GM21717 (cell line): ENCODE data around the gene PRSS8.
A peak's percentile ranks its signal among the peaks of the same experiment; 100 is the strongest.
"Not testable (repeated sequence)": the region's sequence is repeated elsewhere in the genome, so short reads cannot be mapped to it uniquely, and the experiment has no call there.

Experiments
- ATAC-seq: cut with Tn5 transposase; IDR thresholded peaks from one replicate; pipeline ENCODE4 v1.9.1; 2021; ENCODE audit warnings: mild to moderate bottlenecking, moderate library complexity; ENCODE audit not compliant: unreplicated experiment

PRSS8 gene

DNA sequence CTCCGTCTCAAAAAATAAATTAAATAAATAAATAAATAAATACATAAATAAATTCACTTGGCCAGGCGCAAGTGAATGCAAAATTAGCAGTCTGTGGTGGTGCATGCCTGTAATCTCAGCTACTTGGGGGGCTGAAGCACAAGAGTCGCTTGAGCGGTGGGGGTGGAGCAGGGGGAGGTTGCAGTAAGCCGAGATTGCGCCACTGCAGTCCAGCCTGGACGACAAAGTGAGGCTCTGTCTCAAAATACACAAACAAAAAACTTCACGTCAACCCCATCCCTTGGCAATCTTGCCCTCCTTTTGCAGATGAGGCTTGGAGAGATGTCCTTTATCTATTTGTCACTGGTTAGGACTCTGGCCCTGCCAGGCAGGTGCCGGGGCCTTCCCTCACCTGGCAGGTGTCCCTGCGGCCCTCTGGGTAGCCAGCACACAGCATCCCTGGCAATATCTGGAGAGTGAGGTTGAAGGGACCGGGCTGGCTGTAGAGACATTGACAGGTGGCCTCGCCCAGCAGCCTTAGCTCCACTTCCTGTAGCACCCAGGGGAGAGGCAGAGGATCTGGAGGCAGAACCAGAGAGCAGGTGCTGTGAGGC lies 10.0 kb upstream of the PRSS8 start:
- no peak for ATAC-seq

DNA sequence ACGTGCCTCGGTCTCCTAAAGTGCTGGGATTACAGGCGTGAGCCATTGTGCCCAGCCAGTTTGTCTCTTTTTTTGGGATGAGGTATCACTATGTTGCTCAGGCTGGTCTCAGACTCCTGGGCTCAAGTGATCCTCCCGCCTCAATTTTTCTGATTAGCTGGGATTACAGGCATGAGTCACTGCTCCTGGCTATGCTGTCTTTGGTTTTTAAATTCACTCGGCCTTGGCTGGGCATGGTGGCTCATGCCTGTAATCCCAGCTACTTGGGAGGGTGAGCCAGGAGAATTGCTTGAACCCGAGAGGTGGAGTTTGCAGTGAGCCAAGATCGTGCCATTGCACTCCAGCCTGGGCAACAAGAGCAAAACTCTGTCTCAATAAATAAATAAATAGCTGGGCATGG lies 8.9 kb upstream of the PRSS8 start:
- ATAC-seq: not testable (repeated sequence)

DNA sequence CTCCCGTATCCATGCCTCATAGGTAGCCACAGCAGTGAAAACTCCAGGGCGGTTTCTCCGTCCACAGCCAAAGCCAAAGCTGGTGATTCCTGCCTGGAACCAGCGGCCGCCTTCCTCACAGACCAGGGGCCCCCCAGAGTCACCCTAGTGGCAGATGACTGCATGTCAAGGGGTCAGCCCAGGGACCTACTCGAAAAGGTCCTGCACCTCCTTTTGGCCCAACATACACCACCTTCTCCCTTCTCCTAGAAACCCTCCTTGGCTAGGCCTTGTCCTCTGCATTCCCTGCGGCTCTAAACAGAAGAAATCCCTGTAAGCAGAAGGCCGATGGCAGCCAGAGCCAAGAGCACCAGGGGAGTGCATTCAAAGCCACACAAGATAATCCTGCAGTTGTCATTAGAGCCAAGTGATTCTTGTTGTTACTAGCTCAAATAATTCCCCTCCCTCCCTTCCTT lies 8.2 kb upstream of the PRSS8 start:
- ATAC-seq: no peak

DNA sequence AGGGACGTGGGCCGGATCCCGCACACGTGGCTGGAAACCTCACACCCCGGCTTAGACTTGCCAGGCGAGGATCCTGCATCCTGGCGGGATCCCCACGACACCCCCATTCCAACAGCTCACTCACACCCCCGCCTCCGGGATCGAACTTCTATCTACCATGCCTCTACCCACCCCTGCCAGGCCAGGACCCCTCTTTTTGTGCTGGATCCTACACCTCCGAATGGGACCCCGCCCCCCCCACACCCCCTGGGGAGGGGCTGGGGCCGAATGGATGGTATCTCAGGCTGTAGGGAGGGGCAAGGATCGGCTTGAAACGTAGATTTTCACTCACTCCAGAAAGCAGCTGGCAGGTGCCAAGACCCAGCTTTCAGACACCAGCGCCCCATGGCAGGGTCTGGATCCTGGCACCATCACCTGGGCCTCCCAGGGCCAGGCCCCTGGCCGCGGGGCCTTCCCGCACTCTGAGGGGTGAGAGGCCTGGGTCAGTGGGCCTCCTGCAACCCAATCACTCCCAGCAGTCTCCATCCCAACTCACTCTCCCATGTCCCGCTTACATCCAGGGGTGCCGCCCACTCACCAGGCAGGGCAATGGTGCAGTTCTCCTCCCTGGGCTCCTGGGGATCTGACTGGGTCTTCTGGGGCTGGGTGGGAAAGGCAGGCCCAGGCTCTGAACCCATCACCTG lies 7.6 kb upstream of the PRSS8 start:
- ATAC-seq: no peak

DNA sequence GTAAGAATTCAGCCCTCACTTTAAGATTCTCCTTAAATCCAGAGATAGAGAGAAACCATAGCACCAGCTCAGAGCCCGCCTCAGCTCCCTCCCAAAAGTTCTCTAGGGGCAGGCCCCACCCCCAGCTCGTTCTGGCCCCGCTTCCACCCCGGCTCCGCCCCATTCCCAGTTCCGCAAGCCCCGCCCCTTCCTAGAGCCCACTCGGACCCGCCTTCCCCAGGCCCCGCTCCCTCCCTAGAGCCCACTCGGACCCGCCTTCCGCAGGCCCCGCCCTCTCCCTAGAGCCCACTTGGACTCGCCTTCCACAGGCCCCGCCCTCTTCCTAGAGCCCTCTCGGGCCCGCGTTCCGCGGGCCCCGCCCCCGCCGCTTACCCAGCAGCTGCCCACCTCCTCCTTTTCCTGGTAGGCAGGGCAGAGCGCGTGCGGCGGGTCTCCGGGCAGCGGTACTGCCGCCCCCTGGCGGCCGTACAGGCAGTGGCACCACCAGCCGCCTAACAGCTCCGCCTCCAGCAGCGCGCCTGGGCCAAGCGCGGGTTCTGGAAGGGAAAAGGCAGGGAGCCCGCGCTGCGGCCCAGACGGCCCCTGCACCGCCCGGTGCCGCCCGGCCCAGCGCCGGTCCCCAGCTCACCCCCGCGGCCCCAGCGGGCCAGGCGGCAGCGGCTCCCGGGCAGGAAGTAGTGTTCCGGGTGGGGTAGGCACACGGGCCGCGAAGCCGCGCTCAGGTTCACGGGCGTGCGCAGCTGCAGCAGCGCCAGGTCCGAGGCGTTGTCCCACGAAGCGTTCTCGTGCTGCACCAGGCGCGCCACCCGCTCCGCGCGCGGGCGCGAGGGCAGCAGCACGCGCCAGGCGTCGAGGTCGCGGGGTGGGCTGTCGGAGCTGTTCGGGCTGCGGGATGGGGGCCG lies 6.8 kb upstream of the PRSS8 start:
- peak; percentile 81 for ATAC-seq

DNA sequence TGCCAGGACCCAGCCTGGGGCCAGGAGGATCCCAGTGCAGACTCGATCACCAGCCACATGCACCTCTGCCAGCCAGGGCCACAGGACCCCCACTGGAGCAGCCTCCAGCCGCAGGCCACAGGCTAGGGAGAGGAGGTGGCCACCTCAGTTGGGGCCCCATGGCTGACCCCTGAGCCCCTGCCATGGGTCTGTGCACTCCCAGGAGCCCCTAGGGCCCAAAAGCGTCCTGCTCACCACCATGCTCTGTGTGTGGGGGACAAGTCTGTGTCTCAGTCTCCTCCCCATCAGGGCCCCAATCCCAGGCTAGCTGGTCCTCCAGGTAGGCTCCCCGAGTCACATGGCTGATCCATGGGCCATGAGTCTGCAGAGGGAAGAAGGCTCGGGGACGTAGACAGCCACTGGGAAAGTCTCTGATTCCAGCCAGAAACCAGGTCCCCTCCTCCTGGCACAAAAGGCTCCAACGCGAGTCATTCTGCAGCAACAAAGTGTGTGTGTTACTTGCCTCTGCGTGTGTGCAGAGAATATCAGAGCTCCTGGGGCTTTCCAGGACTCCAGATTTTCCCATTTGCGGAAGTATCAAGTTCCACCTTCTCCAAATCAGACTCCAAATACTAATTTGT lies 6.1 kb upstream of the PRSS8 start:
- no peak for ATAC-seq

DNA sequence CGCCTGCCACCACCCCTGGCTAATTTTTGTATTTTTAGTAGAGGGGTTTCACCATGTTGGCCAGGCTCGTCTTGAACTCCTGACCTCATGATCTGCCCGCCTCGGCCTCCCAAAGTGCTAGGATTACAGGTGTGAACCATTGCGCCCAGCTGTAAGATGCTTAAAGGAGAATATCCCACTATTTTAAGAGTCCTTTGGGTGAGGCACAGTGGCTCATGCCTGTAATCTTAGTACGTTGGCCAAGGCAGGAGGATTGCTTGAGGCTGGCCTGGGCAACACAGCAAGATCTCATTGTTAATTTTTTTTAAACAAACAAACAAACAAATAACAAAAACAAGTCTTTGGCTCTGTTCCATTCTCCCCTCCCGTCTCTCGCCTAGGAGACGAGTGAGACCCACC lies 5.5 kb upstream of the PRSS8 start:
- not testable (repeated sequence) for ATAC-seq

DNA sequence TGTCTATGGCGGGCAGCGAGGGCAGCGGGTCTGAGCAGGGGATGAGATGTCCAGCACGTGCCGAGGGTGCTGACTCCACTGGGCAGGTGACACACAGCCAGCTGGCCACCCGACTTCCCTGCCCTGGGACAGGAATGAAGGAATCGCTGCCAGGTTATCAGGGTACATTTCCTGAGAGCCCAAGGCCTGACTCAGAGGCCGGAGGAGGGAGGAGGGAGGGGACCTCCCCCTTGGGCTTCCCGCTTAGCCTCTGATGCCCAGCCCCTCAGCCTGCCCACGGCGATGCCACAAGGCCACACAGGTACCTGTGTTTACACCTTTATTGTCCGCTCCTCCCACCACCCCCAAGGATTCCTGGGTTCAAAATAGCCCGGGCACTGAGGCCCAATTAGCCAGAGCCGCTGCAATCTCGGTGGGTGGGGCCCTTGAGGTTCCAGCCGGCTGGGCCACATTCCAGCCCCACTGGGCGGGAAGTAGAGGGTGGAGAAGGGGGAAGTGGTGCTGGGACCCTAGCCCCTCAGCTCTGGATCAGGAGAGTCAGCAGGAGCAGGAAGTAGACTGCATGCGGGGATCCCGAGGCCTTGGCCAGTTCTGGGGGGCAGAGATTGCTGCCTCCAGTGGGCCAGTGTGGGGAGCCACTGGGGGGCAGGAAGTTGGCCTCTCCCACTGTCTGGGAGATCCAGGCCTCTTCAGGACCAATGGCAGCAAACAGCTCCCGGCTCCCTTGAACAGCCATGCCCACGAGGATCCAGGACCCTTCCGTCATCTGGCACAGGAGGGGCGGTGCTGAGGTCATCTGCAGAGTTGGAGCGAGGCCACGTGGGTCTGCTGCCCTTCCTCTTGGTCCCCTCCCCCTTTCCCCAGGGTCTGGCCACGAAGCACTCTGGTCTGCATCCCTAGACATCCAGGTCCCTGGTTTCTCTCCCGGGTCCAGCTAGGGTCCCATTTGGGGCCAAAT lies 3.4 kb upstream of the PRSS8 start:
- ATAC-seq: no peak

DNA sequence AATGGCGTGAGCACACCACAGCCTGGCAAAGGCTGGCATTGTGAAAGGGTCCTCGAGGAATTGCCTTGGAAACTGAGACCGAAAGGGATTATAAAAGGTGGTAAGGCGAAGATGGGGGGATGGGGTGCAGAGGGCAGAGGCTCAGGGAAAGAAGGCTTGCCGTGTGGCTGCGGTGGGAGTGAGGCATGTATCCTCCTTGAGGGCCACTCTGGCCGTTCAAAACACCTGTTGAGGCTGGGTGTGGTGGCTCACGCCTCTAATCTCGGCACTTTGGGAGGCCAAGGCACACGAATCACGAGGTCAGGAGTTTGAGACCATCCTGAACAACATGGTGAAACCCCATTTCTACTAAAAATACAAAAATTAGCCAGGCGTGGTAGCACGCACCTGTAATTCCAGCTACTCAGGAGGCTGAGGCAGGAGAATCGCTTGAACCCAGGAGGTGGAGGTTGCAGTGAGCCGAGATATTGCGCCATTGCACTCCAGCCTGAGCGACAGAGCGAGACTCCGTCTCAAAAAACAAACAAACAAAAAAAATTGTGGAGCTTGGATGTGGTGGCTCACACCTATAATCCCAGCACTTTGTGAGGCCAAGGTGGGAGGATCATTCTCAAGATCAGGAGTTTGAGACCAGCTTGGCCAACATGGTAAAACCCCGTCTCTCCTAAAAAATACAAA lies 1.4 kb upstream of the PRSS8 start:
- ATAC-seq: not testable (repeated sequence)

DNA sequence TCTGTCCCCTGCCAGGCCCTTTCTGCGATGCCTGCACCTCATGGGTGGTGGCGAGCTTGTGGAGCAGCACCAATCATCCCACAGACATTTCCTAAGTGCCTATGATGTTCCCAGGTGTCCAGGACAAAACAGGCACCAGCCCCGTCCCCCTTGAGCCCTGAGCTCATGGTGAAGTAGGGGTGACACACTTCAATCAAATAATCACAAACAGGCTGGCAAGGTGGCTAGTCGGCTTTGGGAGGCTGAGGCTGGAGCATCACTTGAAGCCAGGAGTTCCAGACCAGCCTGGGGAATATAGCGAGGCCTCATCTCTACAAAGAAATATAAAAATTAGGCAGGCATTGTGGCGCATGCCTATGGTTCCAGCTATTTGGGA lies 748 bp upstream of the PRSS8 start:
- ATAC-seq: no peak

DNA sequence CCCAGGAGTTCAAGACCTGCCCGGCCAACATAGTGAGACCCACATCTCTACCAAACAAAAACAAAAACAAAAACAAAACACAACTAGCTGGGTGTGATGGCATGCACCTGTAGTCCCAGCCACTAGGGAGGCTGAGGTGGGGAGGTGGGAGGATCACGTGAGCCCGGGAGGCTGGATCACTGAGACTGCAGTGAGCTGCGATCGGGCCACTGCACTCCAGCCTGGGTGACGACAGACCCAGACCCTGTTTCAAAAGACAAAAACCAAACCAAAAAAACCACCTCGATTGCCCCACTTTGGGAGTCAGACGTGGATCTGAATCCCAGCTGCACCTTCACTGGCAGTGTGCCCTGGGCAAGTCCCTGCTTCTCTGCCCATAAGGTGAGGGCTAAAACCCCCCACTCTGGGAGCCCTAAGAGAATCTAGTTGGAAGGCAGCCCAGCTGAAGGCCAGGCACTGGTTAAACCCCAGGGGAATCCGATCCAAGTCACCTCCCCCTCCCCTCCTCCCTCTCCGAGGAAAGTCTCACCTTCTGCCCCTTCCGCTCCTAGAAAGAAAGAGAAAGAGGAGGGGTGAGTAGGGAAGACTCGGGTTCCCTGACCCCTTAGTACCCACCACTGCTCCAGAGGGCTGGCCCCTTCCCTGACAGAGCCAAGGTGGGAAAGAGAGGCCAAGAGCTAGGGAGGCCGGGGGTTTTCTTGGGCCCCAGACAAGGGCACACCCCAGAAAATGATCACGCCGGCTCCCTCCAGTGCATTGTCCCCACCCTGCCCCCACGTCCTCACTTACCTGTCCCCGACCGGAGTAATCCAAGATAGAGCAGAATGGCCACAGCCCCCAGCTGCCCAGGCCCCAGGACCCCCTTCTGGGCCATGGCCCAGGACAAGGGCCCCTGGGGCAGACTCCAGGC lies 647 bp downstream of the PRSS8 start:
- no peak for ATAC-seq

DNA sequence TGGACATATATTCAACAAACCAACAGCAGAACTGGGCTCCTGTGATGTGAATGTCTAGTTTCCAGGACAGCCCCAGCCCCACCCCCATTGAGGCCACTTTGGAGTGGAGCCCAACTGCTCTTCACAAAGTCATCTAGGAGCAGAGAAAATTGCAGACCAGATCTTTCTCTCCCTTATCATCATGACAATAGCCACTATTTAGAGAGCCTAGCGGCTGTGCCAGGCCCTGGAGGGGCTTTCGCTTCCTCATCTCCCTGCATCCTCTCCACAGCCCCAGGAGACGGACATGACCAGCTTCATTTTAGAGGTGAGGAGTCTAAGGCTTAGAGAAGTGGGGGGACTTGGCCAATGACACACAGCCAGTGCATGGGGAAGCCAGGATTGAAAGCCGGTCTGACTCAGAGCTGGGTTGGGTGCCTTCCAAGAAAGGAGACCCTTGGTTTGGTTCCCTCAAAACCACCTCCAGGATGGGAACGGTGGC lies 1.4 kb downstream of the PRSS8 start:
- no peak for ATAC-seq

DNA sequence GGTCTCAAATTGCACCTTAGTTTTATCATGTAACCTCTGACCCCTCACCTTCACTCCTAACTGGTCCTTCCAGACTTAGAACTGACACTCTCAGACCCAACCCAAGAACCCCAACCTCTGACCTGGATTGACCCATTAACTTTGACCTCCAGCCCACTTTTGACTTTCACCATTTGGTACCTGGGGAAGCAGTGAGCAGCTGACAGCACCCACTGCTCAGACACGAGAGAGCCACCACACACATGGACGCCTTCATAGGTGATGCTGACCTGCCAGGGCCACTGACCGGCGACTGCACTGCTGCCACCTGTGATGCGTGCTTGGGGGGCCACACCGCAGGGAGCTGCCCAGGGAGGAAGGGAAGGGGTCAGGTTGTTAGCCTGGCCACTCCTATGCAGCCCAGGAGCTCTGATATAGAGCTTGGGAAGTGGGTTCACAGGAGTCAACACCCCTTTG lies 2.5 kb downstream of the PRSS8 start:
- ATAC-seq: no peak

DNA sequence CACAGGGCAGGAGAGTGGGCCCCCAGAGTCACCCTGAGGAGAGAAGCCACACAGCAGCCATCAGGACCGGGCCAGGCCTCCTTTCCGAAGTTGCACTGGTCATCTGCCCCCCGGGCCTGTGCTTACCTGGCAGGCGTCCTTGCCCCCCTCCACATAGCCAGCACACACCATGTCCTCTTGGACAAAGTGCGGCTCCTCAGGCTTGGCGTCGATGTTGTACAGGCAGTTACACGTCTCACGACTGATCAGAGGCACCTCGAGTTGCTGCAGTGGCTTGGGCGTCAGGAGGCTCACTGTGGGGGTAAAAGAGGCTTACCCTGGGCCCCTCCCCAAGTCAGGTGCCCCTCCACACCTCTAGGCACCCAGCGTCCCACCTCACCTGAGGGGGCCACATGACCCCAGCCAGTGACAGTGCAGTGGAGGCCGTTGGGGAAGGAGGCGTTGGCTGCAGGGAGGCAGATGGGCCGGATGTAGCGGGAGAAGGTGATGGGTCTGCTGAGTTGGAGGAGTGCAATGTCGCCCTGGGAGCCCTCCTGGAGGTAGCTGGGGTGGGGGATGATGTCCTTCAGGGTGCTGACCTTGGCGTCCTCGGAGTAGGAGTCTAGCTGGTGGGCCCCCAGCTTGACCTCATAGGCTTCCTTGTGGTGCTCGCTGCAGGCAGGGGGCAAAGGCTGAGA lies 3.1 kb downstream of the PRSS8 start:
- ATAC-seq: no peak

DNA sequence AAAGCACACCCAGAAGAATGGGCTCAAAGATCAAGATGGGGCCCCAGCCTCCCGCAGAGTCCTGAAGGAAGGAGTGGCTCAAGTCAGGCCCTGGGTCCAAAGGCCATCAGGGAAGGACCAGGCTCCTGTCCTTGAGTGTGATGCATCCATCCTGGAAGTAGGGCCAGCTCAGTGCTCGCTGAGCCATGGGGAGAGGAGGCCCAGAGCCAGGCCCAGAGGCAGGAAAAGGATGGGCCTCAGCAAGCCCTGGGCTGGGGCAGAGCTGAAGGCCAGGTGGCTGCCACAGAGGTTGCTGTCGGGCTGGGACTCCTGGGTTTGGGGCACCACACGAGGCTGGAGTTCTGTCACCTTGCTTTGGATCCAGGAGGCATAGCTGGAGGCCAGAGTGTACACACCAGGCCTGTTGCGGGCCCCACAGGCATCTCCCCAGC lies 3.7 kb downstream of the PRSS8 start:
- no peak for ATAC-seq

DNA sequence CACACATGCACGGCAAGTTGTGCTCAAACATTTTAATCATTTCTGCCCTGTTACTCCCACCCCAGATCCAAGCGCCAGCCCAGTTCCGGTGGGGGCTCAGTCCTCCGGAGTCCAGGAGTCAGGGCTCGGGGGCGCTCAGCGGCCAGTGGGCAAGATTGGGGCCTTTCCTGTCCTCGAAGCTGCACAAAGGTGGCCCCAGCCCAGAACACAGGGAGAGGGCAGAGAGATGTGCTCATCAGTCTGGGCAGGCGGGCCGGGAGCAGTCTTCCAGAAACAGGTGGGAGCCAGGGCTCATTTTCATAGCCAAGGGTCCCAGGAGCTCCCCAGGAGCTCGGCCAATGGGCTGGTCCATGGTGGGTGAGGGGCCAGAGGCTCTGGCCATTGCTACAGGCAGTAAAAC lies 4.1 kb downstream of the PRSS8 start:
- ATAC-seq: no peak

DNA sequence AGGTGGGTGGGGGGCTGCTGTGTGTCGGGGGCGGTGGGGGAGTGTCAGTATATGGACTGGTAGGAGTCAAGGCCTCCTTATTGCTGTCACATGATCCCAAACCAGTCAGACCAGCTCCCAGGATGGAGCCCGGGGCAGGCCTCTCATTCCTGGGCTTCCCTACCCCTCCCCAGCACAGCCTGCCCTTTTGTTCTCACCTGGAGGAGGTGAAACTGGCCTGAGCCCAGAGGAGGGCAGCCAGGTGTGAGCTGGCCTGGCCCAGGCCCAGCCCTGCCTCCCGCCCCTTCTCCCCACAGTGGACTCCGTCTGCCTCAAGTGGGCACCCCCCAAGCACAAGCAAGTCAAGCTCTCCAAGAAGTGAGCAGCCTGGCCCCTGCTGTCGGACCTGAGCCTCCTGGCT lies 4.6 kb downstream of the PRSS8 start:
- ATAC-seq: no peak

DNA sequence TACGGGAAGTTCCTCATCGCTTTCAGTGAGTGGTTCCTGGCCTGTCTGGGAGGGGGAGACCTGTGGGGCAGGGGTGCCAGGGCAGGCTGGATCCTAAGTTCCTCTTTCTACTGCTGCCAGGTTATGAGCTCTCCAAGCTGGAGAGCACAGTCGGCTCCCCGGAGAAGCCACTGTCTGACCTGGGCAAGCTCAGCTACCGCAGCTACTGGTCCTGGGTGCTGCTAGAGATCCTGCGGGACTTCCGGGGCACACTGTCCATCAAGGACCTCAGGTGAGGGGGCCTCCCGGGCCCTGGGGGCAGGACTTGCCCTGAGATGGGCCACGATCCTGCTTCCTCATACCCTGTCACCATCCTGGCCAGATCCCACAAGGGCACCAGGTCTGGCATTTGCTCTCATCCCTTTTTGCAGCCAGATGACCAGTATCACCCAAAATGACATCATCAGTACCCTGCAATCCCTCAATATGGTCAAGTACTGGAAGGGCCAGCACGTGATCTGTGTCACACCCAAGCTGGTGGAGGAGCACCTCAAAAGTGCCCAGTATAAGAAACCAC lies 5.1 kb downstream of the PRSS8 start:
- ATAC-seq: no peak
